GM21576 (cell line): ENCODE measurements around the gene PARL.
A peak's percentile ranks its signal among the peaks of the same experiment; 100 is the strongest.

Experiments used
- ATAC-seq: cut with Tn5 transposase; IDR thresholded peaks from one replicate; pipeline ENCODE4 v1.9.1; 2021; ENCODE audit warnings: mild to moderate bottlenecking, moderate library complexity; ENCODE audit not compliant: unreplicated experiment

PARL gene

DNA sequence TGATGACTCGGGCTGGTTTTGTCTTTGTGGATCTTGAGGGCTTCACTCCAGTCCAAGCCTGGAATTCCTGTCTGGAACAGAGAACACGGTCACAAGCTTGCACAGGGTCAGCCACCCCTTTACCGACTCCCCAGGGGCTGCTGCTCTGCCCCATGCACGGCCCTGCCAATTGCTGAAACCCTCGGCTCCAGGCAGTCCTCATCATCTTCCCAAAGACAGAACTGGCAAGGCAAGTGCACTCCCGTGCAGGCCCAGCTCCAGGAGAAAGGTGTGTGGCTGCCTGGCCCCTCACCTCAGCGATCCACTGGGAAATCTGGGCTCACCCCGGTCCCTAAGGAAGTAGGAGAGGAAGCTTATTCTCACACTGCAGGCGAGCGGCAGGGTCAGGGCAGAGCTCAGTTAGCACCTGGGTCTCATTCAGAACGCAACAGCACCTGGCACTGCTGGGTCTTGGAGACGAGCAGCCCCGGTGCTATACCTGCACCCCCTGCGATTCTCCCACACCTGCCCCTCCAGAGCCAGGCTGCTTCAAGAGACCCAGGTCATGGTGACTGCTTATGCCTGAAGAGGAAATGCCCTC is 66.5 kb downstream of the PARL start:
- ATAC-seq = no peak

- no peak for ATAC-seq
These were observed 67.0 kb downstream of the PARL start for GRCh38 chr3:183817639-183818038.

GRCh38 chr3:183816681-183817510 is 67.8 kb downstream of the PARL start:
- ATAC-seq = no peak

DNA sequence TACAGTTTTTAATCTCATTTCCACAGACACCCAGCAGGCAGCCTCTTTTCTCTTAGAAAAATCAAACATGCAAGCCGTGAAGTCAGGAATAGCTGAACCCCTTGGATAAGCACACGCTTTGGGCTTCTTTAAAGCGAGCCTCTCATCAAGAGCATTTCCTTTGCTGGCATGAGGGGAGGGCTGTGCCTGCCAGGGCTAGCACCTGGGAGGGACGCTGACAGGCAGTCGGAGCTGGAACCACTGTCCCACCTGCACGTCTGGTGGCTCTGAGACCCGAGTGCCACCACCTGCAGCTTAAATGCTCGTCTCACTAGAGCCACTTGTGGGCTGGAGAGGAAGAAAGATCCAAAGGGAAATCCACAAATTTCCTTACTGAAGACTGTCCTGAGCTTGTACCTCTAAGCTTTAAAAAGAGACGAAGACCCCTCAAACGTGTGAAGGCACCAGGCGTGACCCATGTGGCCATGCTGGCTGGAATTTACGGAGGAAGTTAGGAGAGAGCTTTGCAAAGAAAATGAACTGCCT is 68.7 kb downstream of the PARL start:
- no peak for ATAC-seq

DNA sequence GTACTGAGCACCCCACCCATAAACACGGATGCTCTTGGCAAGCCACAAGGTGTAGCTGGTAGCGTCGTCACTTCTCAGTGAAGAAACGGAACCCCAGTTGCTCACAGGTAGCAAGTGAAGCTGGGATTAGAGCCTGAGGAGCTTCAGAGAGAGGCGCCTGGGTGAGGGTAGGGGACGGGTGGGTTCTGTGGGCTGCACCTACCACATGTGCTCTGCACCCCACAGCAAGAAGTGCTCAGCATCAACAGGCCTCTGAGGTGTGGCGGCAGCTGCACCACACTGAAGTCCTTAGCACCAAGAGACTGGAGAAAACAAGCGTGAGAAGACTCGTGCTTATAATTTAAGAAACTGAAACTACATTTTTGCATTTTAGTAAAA is 69.1 kb downstream of the PARL start:
- ATAC-seq = peak; percentile 55

DNA sequence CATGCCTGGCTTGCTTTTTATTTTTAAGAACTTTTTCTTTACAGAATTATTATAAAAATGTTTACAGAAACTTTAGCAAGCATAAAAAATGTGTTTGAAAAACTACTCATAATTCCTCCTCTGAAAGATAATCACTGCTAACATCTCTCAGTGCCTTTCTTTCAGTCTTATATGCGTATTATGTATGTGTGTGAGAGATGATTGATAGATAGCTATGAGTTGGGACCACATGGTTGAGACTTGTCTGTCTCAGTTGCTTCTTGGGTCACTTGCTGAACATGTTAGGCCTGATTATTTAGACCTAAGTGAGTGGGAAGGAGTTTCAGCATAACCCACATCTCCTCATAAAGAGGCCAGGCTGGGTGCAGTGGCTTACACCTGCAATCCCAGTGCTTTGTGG is 70.4 kb downstream of the PARL start:
- no peak for ATAC-seq

GRCh38 chr3:183812761-183813445 is 71.8 kb downstream of the PARL start:
- ATAC-seq = no peak

DNA sequence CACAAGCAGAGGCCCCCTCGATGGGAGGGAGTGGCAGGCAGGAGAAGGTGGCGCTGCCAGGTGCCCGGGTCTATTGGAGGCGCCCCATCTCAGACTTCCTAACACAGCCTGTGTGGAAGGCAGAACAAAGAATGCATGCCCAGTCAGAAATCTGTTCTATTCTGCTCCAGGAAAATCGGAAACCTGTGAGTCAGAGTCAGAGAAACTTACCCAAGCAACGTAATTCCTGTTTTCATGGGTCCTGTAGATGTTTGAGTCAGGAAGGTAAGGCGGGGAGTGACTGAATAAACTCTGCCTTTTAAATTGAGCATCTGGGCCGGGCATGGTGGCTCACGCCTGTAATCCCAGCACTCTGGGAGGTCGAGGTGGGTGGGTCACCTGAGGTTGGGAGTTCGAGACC is 73.0 kb downstream of the PARL start:
- no peak for ATAC-seq

DNA sequence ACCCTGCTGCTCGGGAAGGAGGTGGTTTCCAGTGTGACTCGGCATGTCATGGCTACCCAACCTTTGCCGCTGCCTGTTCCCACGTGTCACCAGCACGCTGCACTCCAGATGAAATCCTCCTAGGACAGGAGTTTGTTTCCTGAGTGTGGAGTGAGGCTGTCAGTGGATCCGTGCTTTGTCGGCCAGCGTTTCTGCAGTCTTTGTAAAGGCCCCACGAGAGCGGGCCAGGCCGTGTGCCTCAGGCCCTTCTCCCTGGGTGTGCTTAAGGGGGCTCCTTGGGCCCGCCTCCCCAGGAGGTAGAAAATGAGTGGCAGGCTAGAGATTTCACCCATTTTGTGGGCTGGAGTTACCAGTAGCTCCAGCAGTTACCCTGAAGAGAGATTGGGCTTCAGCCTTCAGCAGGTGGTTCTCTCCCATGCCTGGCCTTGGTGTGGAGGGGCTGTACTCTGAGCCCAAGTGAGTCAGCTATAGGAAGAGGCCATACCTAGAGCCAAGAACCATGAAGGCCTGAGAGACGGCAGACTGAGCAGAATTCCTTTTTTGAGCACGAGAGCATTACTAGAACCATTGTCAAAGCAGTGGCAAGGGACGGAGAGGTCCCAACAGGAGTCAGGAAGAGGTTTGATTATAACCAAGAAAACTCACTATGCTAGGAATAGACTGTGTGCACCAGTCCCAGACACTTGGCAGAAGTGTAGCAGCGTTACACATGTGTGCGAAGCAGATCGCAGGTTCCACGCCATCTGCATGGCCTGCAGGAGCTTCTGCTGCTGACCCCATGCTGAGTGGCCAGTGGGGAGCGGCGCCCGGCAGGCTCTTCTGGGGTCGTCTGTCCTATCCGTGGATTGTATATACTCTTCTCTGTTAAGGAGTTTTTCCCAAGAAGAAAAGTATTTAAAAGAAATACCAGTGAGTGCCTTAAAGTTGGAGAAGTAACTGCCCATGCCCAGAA is 73.8 kb downstream of the PARL start:
- ATAC-seq = no peak

- no peak for ATAC-seq
These were observed 75.4 kb downstream of the PARL start for GRCh38 chr3:183809270-183809669.

- no peak for ATAC-seq
These were observed 76.3 kb downstream of the PARL start for GRCh38 chr3:183808355-183808754.

DNA sequence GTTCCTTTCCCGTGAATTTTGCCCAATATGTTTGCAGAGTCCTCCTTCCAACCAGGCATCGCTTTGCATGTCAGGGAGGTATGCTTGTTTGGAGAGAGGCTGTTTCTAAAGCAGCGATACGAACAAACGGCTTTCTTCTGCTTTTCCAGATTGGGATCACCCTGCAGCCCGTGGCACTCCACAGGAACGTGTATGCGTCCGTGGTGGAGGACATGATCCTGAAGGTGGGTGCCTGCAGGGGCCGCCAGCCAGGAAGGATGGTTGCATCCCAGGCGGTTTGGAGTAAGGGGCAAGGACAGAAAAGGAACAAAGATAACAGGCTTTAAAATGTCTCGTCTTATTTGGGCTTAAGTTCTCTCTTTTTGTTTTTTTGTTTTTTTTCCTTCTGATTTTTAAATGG is 76.8 kb downstream of the PARL start:
- ATAC-seq = no peak

- ATAC-seq = no peak
These were observed 77.4 kb downstream of the PARL start for GRCh38 chr3:183807209-183807728.

- no peak for ATAC-seq
These were observed 81.7 kb downstream of the PARL start for GRCh38 chr3:183802989-183803388.

DNA sequence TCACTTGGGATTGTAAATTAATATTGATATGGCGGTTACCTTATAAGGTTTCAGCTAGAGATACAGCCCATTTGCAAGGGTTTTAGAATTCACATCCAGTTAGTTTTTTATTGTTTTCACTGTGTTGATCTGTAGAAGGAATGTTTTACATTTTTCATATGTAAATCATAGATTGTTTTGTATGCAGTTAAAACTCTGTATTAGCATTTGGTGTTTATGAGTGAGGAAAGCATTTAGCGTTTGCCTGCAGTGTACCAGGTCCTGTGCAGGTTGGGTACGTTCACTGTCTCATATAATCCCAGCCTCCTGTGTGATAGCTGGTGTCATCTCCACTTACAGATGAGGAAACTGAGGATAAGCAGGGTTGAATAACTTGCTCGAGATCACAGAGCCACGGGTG is 83.1 kb downstream of the PARL start:
- ATAC-seq = no peak

GRCh38 chr3:183800243-183800863 is 84.3 kb downstream of the PARL start:
- ATAC-seq = no peak

- no peak for ATAC-seq
These were observed 85.2 kb downstream of the PARL start for GRCh38 chr3:183799461-183799860.

DNA sequence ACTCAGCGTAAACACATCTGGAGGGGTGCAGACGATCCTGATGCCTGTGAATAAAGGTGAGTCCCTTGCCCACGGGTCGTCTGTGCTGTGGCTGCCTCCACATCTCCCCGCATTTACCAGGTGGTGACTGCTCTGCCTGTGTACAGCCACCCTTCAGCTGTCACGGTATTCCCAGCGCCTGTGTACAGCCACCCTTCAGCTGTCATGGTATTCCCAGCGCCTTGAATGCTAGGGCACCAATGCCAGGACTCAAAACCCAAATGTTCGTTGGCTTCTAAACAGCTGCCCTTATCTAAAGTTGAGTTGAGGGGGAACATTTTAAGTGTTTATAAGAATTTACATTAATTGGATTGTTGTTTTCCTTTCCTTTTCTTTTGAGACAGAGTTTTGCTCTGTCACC is 86.7 kb downstream of the PARL start:
- ATAC-seq = no peak

GRCh38 chr3:183796372-183796771 is 88.3 kb downstream of the PARL start:
- no peak for ATAC-seq

GRCh38 chr3:183794452-183794851 is 90.2 kb downstream of the PARL start:
- ATAC-seq = no peak
